Stimulated activated CD4-positive, alpha-beta T cell treated with anti-CD3 and anti-CD28 coated beads, Interleukin-2, amount 100 ng/mL, for 4 hours (primary cell): ENCODE data around the gene ZNHIT1.
A peak's percentile ranks its signal among the peaks of the same experiment; 100 is the strongest.

Experiments used
- DNase-seq: peaks from one replicate; pipeline ENCODE4 v3.0.0-alpha.2; 2020; ENCODE audit warnings: low read depth

The ZNHIT1 gene

DNA sequence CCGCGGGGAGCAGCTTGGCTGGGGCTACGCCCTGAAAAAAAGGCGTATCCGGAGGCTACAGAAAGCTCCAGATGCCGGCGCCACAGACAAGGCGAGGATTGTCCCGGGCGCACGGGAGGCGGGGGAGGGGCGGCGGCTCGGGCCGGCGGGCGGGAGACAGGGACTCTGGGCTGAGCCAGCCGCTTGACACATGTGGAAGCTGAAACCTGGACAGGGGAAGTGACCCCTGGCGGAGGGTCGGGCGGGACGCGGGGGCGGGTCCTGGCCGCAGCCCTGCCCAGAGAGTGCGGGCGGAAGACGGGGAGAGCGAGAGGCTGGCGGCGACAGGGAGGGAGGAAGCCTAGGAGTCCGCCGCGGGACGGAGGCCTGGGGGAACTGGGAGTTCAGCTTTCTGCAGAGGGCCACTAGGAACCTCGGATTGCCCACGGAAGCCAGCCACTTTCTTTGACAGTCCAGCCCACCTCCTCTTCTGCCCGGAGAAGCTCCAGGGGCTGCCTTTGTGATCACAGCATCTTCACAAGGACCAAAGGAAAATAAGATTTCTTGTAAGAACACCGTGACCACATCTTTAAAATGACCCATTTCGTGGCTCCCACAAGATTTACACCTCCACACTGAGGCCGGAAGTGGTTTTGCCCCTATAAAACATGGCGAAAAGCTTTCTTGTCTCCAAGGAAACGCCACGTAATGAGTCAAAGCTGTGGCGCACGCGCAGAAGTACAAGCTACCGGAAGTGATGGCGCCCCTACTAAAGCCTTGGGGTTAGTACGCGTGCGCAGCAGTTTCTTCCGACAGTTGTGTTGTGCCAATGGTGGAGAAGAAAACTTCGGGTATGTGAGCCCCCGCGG, at the start of gene ZNHIT1, which contains the start of gene PLOD3:
TSS of gene ZNHIT1 (plus strand) at position 778 of the 848 bp plus-strand sequence. CDS start at position 809, 31 bp downstream.
TSS of gene PLOD3 (minus strand) at position 194 of the 848 bp plus-strand sequence. CDS start 307 bp downstream, outside the sequence.
- DNase-seq = peak; percentile 93

DNA sequence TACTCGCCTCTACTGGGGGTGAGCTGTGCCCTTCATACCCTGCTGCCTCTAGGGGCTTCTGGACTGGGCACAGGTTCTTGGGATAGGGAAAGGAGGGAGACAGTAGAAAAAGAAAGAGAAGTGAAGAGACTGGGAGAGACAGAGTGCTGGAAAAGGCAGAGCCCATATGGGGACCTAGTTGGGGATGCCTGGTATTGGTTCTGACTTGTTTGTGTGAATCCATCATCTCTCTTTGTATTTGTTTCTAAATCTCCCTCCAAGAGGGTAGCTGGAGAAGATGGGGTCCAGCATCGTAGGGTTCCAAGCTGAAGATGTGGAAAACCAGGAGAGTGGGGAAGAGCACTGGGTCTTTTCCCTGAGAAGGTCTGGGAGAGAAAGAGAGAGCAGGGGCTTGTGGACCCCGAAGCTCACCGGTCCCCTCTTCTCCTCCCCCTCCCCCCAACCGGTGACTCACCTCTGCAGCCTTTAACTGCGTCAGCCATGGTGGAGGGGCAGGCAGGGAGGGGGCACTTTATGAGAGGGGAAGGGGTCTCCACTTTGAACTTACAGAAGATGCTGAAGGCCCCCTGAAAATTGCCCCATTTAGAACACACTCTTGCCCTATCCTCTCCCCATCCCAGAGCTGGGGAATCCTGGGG, 49.4 kb upstream of the ZNHIT1 start:
- DNase-seq = no peak

- DNase-seq = no peak
These were observed 48.7 kb upstream of the ZNHIT1 start for GRCh38 chr7:101169110-101169837.

DNA sequence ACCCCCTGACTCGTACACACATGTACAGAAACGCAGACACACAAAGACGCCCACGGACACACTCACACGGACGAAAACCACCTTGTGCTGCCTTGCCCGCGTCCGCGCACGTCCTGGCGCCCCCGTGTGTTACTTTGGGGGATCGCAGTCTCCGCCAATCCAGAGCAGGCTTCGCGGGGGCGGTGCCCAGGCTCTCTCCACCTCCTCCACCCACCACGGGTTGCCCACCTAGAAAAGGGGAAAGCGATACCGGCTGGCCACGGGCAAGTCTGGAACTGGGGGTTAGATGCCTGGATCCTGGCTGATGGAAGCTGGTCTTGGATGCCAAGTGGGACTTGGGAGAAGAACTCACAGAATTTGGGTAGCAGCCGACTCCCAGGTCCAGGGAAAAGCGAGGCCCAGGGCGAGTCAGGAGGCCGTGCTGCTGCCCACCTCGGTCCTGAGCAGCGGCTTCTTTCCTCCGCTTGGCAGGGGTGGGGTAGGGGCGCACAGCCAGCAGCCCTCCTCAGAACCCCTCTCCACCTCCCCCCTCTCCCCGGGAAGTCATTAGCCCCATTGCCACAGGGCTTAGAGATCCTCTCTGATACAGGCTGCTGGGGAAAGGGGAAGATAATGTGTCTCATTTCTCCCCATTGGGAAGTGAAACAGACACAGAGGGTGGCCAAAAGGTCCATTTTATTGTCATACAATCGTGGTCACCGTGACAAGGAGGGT, 48.0 kb upstream of the ZNHIT1 start:
- DNase-seq = peak; percentile 77

- no peak for DNase-seq
These were observed 47.1 kb upstream of the ZNHIT1 start for GRCh38 chr7:101170617-101171441.

- no peak for DNase-seq
These were observed 46.5 kb upstream of the ZNHIT1 start for GRCh38 chr7:101171442-101171837.

- DNase-seq = no peak
These were observed 45.7 kb upstream of the ZNHIT1 start for GRCh38 chr7:101172005-101172853.

GRCh38 chr7:101172854-101173751, 44.9 kb upstream of the ZNHIT1 start:
- DNase-seq = no peak

DNA sequence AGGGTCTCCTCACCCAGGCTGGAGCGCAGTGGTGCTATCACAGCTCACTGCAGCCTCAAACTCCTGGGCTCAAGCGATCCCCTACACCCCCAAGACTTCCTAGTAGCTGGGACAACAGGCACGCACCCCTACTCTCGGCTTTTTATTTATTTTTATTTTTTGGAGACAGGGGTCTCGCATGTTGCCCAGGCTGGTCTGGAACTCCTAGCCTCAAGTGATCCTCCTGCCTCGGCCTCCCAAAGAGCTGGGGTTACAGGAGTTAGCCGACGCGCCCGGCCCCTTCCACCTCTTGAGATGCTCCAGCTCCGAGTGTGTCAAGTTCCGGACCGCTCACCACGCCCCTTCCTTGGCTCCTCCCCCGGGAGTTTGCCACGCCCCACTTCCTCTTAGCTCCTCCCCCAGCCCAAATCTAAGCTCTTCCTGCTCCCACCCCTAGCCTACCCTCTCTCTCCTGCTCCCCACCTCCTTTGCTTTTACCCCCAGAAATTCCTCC, 44.2 kb upstream of the ZNHIT1 start:
- no peak for DNase-seq

GRCh38 chr7:101174322-101174854, 43.6 kb upstream of the ZNHIT1 start:
- DNase-seq = no peak

DNA sequence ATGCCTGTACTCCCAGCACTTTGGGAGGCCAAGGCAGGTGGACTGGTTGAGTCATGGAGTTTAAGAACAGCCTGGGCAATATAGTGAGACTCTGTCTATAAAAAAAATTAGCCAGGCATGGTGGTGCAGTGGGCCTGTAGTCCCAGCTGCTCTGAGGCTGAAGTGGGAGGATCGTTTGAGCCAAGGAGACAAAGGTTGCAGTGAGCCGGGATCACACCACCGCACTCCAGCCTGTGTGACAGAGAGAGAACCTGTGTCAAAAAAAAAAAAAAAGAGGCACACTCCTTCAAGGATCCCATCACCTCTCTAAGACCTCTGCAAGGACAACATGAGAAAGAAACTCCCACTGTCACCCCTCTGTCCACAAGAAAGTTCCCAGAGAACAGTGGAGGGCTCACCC, 42.3 kb upstream of the ZNHIT1 start:
- no peak for DNase-seq

DNA sequence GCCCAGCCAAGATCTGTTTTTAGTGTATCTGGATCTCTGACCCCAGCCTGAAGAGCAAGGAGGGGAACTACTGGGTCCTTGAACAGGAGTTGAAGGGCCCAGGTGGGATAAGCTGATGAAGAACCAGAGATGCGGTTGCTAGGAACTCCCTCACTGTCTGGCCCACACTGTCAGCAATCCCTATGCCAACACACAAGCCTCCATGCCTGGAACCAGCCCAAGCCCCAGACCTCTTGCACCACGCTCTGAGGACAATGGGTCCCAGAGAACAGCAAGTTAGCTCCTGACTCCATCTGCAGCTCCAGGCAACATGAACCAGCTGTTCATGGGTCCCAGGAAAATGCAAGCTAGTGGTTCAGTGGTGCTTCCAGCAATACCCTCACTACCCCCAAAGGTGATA, 40.3 kb upstream of the ZNHIT1 start:
- DNase-seq = no peak

GRCh38 chr7:101179117-101179516, 38.8 kb upstream of the ZNHIT1 start:
- no peak for DNase-seq

DNA sequence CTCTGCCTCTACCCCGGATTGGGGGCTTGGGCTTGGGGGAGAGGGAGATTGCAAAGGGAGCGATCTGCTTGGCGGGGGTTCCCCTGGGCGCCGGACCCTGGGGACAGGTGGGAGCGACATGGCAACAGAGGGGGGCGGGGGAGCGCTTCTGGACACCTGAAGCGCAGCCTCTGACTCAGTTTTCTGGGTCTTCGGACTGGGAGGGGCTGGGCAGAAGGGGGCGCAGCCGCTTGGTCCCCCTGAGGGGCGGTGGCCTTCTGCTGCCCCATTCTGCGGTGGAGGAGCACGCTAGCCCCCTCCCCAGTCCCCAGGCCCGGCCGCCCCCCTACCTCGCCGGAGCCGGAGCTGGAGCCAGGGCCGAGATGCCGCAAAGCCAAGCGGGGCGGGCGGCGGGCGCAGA, 38.3 kb upstream of the ZNHIT1 start:
- no peak for DNase-seq

- no peak for DNase-seq
These were observed 37.7 kb upstream of the ZNHIT1 start, which contains the start of gene NAT16 for GRCh38 chr7:101180130-101180755. Gene NAT16 (minus strand): TSS chr7:101180293. CDS start chr7:101174807, 5,486 bp downstream.

- no peak for DNase-seq
These were observed 32.6 kb upstream of the ZNHIT1 start for GRCh38 chr7:101185258-101185839.

GRCh38 chr7:101186194-101186593, 31.8 kb upstream of the ZNHIT1 start:
- DNase-seq = no peak
